ENCODE measurements around the gene CSE1L.
"Not testable (repeated sequence)": the region's sequence is repeated elsewhere in the genome, so short reads cannot be mapped to it uniquely, and the experiment has no call there.

Gene CSE1L

DNA sequence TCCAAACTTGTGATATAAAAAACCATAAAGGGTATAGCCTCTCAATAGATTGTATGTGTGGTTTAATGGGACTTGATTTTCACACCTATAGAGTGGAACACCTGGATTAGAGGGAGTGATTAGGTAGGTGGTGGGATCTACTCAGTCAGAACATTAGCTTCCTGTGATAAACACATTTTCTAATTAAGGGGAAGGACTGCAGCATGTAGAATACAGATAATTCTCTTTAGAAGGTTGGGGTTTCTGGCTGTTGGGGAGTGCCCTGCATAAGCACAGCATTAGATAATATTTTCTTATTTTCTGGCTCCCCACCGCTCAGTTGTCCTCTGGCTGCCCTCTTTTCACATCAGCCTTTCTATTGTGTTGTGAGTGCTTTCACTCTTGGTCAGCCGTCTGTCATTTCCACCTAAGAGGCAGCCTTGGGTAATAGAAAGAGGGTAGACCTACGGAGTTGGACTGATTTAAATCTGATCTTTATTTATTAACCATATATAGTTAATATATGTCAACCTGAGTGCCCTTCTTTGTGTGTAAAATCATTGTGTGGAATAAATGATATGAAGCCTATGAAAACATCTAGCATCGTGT is 8.0 kb downstream of the CSE1L start:
- DNase-seq (ENCODE audit: low read depth, low spot score), result no peak
- TF ChIP-seq, protein P1, sequence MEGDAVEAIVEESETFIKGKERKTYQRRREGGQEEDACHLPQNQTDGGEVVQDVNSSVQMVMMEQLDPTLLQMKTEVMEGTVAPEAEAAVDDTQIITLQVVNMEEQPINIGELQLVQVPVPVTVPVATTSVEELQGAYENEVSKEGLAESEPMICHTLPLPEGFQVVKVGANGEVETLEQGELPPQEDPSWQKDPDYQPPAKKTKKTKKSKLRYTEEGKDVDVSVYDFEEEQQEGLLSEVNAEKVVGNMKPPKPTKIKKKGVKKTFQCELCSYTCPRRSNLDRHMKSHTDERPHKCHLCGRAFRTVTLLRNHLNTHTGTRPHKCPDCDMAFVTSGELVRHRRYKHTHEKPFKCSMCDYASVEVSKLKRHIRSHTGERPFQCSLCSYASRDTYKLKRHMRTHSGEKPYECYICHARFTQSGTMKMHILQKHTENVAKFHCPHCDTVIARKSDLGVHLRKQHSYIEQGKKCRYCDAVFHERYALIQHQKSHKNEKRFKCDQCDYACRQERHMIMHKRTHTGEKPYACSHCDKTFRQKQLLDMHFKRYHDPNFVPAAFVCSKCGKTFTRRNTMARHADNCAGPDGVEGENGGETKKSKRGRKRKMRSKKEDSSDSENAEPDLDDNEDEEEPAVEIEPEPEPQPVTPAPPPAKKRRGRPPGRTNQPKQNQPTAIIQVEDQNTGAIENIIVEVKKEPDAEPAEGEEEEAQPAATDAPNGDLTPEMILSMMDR (IDR thresholded peaks at IDR 0.05; ENCODE audit: insufficient read depth, low read length, missing control alignments), result no peak
- ChIA-PET POLR2A (no interaction called here), CTCF (interaction anchor here (0.5 kb wide), 1 partner anchor 10 kb away, joined by 3 read pairs; no protein-coding TSS in a partner anchor)
- no peak overlapping the region for H3K4me3 ChIP-seq (ENCODE audit: low read depth, low read length)

DNA sequence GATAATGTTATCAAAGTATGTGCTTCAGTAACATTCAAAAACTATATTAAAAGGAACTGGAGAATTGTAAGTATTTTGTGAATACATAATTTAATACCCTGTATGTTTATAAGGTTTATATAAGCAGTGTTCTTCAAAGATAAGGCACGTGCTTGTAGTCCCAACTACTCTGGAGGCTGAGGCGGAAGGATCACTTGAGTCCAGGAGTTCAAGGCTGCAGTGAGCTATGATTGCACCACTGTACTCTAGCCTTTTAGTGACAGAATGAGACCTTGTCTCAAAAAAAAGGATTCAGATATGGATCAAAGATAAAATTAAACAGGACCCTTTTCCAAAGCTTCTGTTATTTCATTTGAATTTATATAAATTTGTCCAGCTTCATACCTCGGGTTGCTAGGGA is 17.2 kb downstream of the CSE1L start:
- TF ChIP-seq, protein P1 (IDR thresholded peaks at IDR 0.05; ENCODE audit: insufficient read depth, low read length, missing control alignments), result no peak
- POLR2A ChIA-PET, result no interaction called here
- CTCF ChIA-PET, result interaction anchor here (1.4 to 1.5 kb wide), 3 partner anchors 9 to 18 kb away, joined by 3 read pairs; no protein-coding TSS in a partner anchor
- DNase-seq (ENCODE audit: low read depth, low spot score), result no peak
- H3K4me3 ChIP-seq (ENCODE audit: low read depth, low read length), result no peak overlapping the region

DNA sequence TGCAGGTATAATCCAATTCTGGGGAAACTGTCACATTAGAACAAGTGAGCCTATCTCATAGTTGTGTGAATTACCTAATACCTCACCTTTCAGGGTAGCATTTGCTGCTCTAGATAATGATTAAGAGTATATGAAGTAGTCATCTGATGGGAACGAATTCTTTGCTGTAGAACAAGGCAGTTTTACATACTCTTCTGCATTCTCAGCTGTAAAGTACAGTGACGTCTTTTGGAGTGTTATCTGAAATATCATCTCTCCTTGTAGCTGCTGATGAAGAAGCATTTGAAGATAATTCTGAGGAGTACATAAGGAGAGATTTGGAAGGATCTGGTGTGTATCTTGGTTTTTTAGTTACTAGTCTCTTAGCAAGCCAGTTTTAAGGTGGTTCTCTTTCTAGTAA is 28.4 kb downstream of the CSE1L start:
- H3K4me3 ChIP-seq (ENCODE audit: low read depth, low read length), result no peak overlapping the region
- TF ChIP-seq, protein P1 (IDR thresholded peaks at IDR 0.05; ENCODE audit: insufficient read depth, low read length, missing control alignments), result no peak
- DNase-seq (ENCODE audit: low read depth, low spot score), result no peak
- ChIA-PET POLR2A (no interaction called here), CTCF (interaction anchor here (1.6 kb wide), 1 partner anchor 58 kb away, joined by 4 read pairs; no protein-coding TSS in a partner anchor)

DNA sequence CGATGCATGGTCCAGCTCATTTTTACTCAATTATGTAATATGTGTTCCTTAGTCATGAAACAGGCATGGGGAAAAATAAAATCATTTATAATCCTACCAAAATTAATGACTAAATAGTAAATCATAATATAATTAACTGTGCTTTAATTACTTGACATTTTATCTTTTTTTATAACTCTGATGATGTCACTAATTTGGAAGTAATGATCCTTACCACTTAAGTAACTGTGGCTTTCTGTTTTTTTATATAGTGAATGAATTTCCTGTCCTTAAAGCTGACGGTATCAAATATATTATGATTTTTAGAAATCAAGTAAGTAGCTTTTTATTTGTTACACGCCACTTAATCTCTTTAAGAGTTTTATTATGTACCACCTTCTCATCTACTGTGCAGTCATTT is 32.2 kb downstream of the CSE1L start:
- CTCF ChIA-PET, result interaction anchor here (0.9 to 1.2 kb wide), 2 partner anchors 9 to 14 kb away, joined by 3 read pairs; no protein-coding TSS in a partner anchor
- TF ChIP-seq, protein P1 (IDR thresholded peaks at IDR 0.05; ENCODE audit: insufficient read depth, low read length, missing control alignments), result no peak

DNA sequence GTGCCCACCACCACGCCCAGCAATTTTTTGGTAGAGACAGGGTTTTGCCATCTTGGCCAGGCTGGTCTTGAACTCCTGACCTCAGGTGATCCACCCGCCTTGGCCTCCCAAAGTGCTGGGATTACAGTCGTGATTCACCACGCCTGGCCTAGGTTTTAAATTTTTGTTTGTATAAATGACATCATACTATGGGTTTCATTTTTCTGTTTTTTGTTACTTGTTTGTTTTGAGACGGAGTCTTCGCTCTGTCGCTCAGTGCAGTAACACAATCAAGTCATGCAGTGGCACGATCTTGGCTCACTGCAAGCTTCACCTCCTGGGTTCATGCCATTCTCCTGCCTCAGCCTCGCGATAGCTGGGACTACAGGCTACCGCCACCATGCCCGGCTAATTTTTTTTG is 36.2 kb downstream of the CSE1L start:
- H3K4me3 ChIP-seq (ENCODE audit: low read depth, low read length); POLR2A ChIA-PET; CTCF ChIA-PET; DNase-seq (ENCODE audit: low read depth, low spot score): not testable (repeated sequence)

More for the DNA sequence above, 32.2 kb downstream of the CSE1L start:
- POLR2A ChIA-PET, result interaction anchor here (1.1 kb wide), 1 partner anchor 32 kb away, joined by 4 read pairs; no protein-coding TSS in a partner anchor
- no peak for DNase-seq (ENCODE audit: low read depth, low spot score)
- H3K4me3 ChIP-seq (ENCODE audit: low read depth, low read length), result no peak overlapping the region

DNA sequence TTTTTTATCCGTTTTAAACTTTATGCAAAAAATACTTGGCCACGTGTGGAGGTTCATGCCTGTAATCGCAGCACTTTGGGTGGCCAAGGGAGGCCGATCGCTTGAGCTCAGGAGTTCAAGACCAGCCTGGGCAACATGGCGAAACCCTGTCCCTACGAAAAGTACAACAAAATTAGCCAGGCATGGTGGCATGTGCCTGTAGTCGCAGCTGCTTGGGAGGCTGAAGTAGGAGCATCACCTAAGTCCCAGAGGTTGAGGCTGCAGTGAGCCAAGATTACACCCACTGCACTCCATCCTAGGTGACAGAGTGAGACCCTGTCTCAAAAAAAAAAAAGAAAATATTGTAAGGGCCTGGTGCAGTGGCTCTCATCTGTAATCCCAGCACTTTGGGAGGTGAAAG is 45.0 kb downstream of the CSE1L start:
- ChIA-PET POLR2A (no interaction called here), CTCF (interaction anchor here (0.8 kb wide), 1 partner anchor 18 kb away, joined by 3 read pairs; no protein-coding TSS in a partner anchor)
- DNase-seq (ENCODE audit: low read depth, low spot score), result no peak
- H3K4me3 ChIP-seq (ENCODE audit: low read depth, low read length), result no peak overlapping the region
- TF ChIP-seq, protein P1 (IDR thresholded peaks at IDR 0.05; ENCODE audit: insufficient read depth, low read length, missing control alignments), result no peak

DNA sequence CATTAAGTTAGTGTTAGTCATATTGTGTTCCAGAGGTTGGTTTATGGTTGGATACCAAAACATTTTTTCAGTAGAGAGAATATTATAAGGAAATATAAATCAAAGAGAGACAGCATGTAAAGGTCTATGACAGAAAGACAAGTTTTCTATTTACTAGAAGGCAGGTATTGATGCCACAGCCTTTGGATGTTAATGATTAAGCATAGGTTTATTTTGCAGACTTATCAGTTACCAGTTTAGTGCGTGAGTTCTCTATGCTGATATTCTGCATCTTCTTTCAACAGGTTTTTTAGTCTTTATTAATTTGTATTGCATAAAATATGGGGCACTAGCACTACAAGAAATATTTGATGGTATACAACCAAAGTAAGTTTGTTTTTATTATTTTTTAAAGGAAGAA is 45.6 kb downstream of the CSE1L start:
- POLR2A ChIA-PET, result no interaction called here
- CTCF ChIA-PET, result no interaction called here
- no peak for DNase-seq (ENCODE audit: low read depth, low spot score)
- TF ChIP-seq, protein P1 (IDR thresholded peaks at IDR 0.05; ENCODE audit: insufficient read depth, low read length, missing control alignments), result no peak
- no peak overlapping the region for H3K4me3 ChIP-seq (ENCODE audit: low read depth, low read length)
